SK-N-SH (cell line): ENCODE results near the gene GFPT2. TPM values are rescaled to one million over a fixed set of nuclear protein-coding genes. Genes with fewer than 3 reads are reported as not detected.

ENCODE experiments used
- CTCF ChIA-PET: fragments of 300-600, 350-600 bp; formaldehyde crosslinking; extraction: SDS; loops from one replicate; lab custom pipeline; 2021; lab: Yijun Ruan, JAX
- POLR2A ChIA-PET: fragments of 350-600 bp; sonication (Branson Sonifier 250); formaldehyde crosslinking; extraction: SDS; loops from one replicate; lab custom pipeline; 2020; ENCODE audit warnings: antibody characterized with exemption, inconsistent platforms; lab: Yijun Ruan, JAX
- DNase-seq: peaks from one replicate; pipeline ENCODE4 v3.0.0; 2012
- H2AFZ ChIP-seq: fragments of 200-600 bp; sonication (generic); 2 replicates; pipeline ENCODE4 v1.8.1; 2016; ENCODE audit warnings: antibody characterized with exemption, mild to moderate bottlenecking, low read depth
- H3F3A ChIP-seq: fragments of 200-600 bp; sonication (generic); replicated peaks from 2 replicates; pipeline ENCODE3; 2016; ENCODE audit warnings: antibody characterized with exemption, mild to moderate bottlenecking; ENCODE audit not compliant: insufficient read depth
- H3K27ac ChIP-seq, 2 experiments: fragments of 200-500 bp in 1 of 2; fragments of 200-600 bp in 1 of 2; sonication (Bioruptor generic) in 1 of 2; sonication (generic), shearing (Covaris generic) in 1 of 2; 2 replicates each; pipeline versions ENCODE4 v1.5.1 to v1.6.1; 2014 to 2016; ENCODE audit warnings: low read depth in 2 of 2, inconsistent platforms in 1 of 2, low read length in 1 of 2, mild to moderate bottlenecking in 1 of 2, mixed read lengths in 1 of 2
- H3K27me3 ChIP-seq: fragments of 200-600 bp; sonication (generic), shearing (Covaris generic); 2 replicates; pipeline ENCODE4 v1.6.1; 2016; ENCODE audit warnings: mixed run types; ENCODE audit not compliant: insufficient read depth
- H3K36me3 ChIP-seq, 2 experiments: fragments of 200-500 bp in 1 of 2; fragments of 200-600 bp in 1 of 2; sonication (Bioruptor generic) in 1 of 2; sonication (generic) in 1 of 2; replicated peaks in 1 of 2; 2 replicates each; pipeline versions ENCODE3 to v1.5.1; 2014 to 2016; ENCODE audit warnings: low read length in 1 of 2, mild to moderate bottlenecking in 1 of 2; ENCODE audit not compliant: insufficient read depth in 2 of 2, control insufficient read depth in 1 of 2
- H3K4me1 ChIP-seq, 2 experiments: fragments of 200-500 bp in 1 of 2; fragments of 200-600 bp in 1 of 2; sonication (Bioruptor generic) in 1 of 2; sonication (generic), shearing (Covaris generic) in 1 of 2; 2 replicates each; pipeline versions ENCODE4 v1.5.1 to v1.6.1; 2014 to 2016; ENCODE audit warnings: low read depth in 1 of 2, low read length in 1 of 2, mixed run types in 1 of 2; ENCODE audit not compliant: insufficient read depth in 2 of 2, control insufficient read depth in 1 of 2
- H3K4me2 ChIP-seq: fragments of 200-600 bp; sonication (generic), shearing (Covaris generic); 2 replicates; pipeline ENCODE4 v1.6.1; 2017; ENCODE audit warnings: mixed run types
- H3K4me3 ChIP-seq, 2 experiments: fragments of 200-500 bp in 1 of 2; fragments of 200-600 bp in 1 of 2; sonication (Bioruptor generic) in 1 of 2; sonication (generic), shearing (Covaris generic) in 1 of 2; 2 replicates each; pipeline versions ENCODE4 v1.5.1 to v1.8.1; 2014 to 2016; ENCODE audit warnings: low read depth in 2 of 2, inconsistent platforms in 1 of 2, low read length in 1 of 2, mild to moderate bottlenecking in 1 of 2, mixed read lengths in 1 of 2, moderate library complexity in 1 of 2
- H3K79me2 ChIP-seq: fragments of 200-600 bp; sonication (generic); 2 replicates; pipeline ENCODE4 v1.8.1; 2017; ENCODE audit warnings: mild to moderate bottlenecking; ENCODE audit not compliant: insufficient read depth
- H3K9ac ChIP-seq: fragments of 200-600 bp; sonication (generic); 2 replicates; pipeline ENCODE4 v1.6.1; 2017; ENCODE audit warnings: mixed run types
- H3K9me2 ChIP-seq: fragments of 200-600 bp; sonication (generic); 2 replicates; pipeline ENCODE4 v1.6.1; 2017; ENCODE audit warnings: mixed run types
- H3K9me3 ChIP-seq: fragments of 200-600 bp; sonication (generic); 2 replicates; pipeline ENCODE4 v1.6.1; 2017; ENCODE audit warnings: mixed run types, mild to moderate bottlenecking, moderate library complexity
- H4K20me1 ChIP-seq: fragments of 200-600 bp; sonication (generic); 2 replicates; pipeline ENCODE4 v1.6.1; 2017; ENCODE audit warnings: mild to moderate bottlenecking, mixed run types; ENCODE audit not compliant: insufficient read depth
- EP300 ChIP-seq, 2 experiments: IDR thresholded peaks; 2 replicates each; pipeline versions ENCODE4 v1.4.0 to v1.6.1; 2012; ENCODE audit warnings: borderline replicate concordance in 1 of 2, low read depth in 1 of 2, low read length in 1 of 2
- EZH2phosphoT487 ChIP-seq: fragments of 200-600 bp; sonication (generic); IDR thresholded peaks from 2 replicates; pipeline ENCODE4 v1.6.1; 2017; ENCODE audit warnings: low read depth, mixed run types, mild to moderate bottlenecking, antibody characterized with exemption, moderate library complexity, borderline replicate concordance
- FOSL2 ChIP-seq: IDR thresholded peaks from 2 replicates; pipeline ENCODE4 v1.4.0; 2012; ENCODE audit warnings: low read depth, mild to moderate bottlenecking, moderate library complexity, borderline replicate concordance
- FOXJ3 ChIP-seq: sonication (generic); formaldehyde crosslinking; IDR thresholded peaks from 2 replicates; pipeline ENCODE4 v1.5.1; 2020; ENCODE audit warnings: mild to moderate bottlenecking, missing genetic modification reagents
- JUND ChIP-seq: IDR thresholded peaks from 2 replicates; pipeline ENCODE4 v1.4.0; 2012
- NFIC ChIP-seq: IDR thresholded peaks from 2 replicates; pipeline ENCODE4 v1.4.0; 2012; ENCODE audit warnings: borderline replicate concordance
- NRF1 ChIP-seq: IDR thresholded peaks from 2 replicates; pipeline ENCODE4 v1.6.1; 2012; ENCODE audit warnings: low read depth, mild to moderate bottlenecking, low read length
- RCOR1 ChIP-seq: fragments of 150-350 bp; IDR thresholded peaks from 2 replicates; pipeline ENCODE4 v1.6.1; 2017; ENCODE audit warnings: antibody characterized with exemption, low read length
- RFX5 ChIP-seq: IDR thresholded peaks from 2 replicates; pipeline ENCODE4 v1.6.1; 2012; ENCODE audit warnings: mild to moderate bottlenecking, improper control_type of control experiment, low read length
- SMC3 ChIP-seq: IDR thresholded peaks from 2 replicates; pipeline ENCODE4 v1.6.1; 2012; ENCODE audit warnings: low read depth, low read length, improper control_type of control experiment
- TCF12 ChIP-seq: IDR thresholded peaks from 2 replicates; pipeline ENCODE4 v1.4.0; 2012
- USF2 ChIP-seq: fragments of 150-350 bp; IDR thresholded peaks from 2 replicates; pipeline ENCODE4 v1.6.1; 2017; ENCODE audit warnings: antibody characterized with exemption, low read length, low read depth, borderline replicate concordance
- WGBS: methylation state at CpG from one replicate; pipeline ENCODE4 v1.1.6; 2017; ENCODE audit warnings: low lambda C conversion rate; 5-methylcytosine and 5-hydroxymethylcytosine counted together
- polyA plus RNA-seq, 3 experiments: library from polyadenylated mRNA; depleted of rRNA; stranded (reverse); fragments of >200 nt; gene quantifications; 2 replicates each; pipeline ENCODE4 v1.2.3, GENCODE V29; 2012
- TF ChIP-seq, protein P1 (sequence below): IDR thresholded peaks from 2 replicates; pipeline ENCODE4; 2012

Gene GFPT2
- polyA plus RNA-seq, 1 of the 3 experiments (the other 2 are of a cell fraction): 8.1 TPM

DNA sequence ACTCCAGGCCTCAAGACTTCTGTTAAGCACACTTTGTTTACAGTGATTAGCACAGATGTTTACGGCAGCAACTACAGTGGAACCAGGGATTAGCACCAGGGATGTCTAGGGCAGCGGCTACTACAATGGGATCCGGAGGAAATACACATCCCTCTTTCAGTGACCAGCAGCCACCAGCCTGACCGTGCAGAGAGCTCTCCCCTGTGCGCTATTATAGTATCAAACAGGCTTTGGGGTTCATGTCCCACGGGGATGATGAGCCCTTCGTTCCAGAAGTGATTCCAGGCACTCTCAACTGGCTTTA, 21.5 kb downstream of the GFPT2 start (continued):
- TF ChIP-seq USF2: no peak
- no peak for TF ChIP-seq RFX5

DNA sequence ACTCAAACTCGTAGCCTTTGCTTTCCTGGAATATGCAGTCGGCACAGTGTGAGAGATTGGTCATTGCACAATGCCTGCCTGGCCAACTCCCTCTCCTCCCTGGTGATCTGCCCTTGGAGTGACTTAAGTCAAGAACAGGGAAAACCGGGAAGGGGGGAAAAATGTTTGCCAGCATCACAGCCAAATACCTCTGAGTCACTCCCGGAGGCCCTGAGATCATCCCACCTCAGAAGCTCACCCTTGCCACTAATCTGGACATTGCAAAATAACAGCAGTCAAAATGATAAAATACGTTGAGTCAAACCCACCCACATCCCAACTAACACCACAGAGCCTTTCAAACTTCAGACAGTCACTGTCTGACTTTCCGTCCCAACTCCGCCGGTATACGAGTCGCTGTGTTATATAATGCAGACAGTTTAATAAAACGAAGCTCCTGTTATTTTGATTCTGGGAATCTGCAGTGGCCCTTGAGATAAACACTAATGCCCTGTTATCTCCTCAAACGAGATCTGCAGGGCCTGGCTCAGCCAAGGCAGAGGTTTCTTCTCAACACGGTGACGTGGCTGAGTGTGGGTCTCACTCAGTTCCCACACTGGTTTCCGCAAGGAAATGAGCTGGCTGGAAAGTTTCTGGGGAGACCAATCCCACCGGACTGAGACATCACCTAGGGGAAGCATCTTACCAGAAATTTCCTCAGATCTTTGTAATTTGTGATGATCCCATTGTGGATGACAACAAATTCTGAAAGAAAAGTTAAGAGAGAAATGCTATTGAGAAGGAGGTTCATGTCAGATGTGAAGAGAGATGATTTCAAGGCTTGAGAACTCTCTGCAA, 22.1 kb downstream of the GFPT2 start:
- H3K9me3 ChIP-seq: no peaks in the 10 kb centered on the region
- H3K9ac ChIP-seq: peak overlapping the region; percentile 29; the same call in 1 of the 2 replicates
- peaks cover 23% of the 10 kb centered on the region for H3F3A ChIP-seq
- H3K27me3 ChIP-seq: no peaks in the 10 kb centered on the region
- no peaks in the 10 kb centered on the region for H4K20me1 ChIP-seq
- ChIA-PET POLR2A (no interaction called here), CTCF (interaction anchor here (1.0 to 11.1 kb wide), 4 partner anchors 16 to 204 kb away, joined by 3 to 171 read pairs (median 45); partner anchors contain the start of gene MAPK9)
- H3K9me2 ChIP-seq: no peaks in the 10 kb centered on the region
- no peak for DNase-seq
- no peaks in the 10 kb centered on the region for H3K36me3 ChIP-seq
- TF ChIP-seq TCF12: peak; percentile 15; the same call in 1 of the 2 replicates
- TF ChIP-seq NRF1: no peak
- no peak for TF ChIP-seq RCOR1
- peak; percentile 39; the same call in 1 of the 2 replicates for TF ChIP-seq FOSL2
- 0 out of 4 replicates have a peak, but pooled peaks of 1 of the 2 experiments have one; percentile 5 for TF ChIP-seq EP300 (IDR thresholded peaks at IDR 0.05; ENCODE audit: borderline replicate concordance in 1 of 2, low read depth in 1 of 2, low read length in 1 of 2)
- TF ChIP-seq SMC3: no peak
- no peak for TF ChIP-seq FOXJ3 (CRISPR knock-in tag)
- TF ChIP-seq NFIC: peak; percentile 56; the same call in 1 of the 2 replicates
- no peak for TF ChIP-seq EZH2phosphoT487
- TF ChIP-seq, protein P1, sequence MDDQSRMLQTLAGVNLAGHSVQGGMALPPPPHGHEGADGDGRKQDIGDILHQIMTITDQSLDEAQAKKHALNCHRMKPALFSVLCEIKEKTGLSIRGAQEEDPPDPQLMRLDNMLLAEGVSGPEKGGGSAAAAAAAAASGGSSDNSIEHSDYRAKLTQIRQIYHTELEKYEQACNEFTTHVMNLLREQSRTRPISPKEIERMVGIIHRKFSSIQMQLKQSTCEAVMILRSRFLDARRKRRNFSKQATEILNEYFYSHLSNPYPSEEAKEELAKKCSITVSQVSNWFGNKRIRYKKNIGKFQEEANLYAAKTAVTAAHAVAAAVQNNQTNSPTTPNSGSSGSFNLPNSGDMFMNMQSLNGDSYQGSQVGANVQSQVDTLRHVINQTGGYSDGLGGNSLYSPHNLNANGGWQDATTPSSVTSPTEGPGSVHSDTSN: peak; percentile 45
- peak; percentile 28; the same call in 1 of the 2 replicates for TF ChIP-seq JUND
- H3K4me2 ChIP-seq: peak overlapping the region; percentile 25
- H3K4me3 ChIP-seq: no peak overlapping the region
- H2AFZ ChIP-seq: peak overlapping the region; percentile 60
- WGBS: 25% methylated on average over 16 of the region's 16 CpGs
- no peaks in the 10 kb centered on the region for H3K79me2 ChIP-seq
- H3K4me1 ChIP-seq: peaks cover 6 to 12% of the 10 kb centered on the region in 2 experiments; a peak in 2 of 4 replicates
- H3K27ac ChIP-seq: peak overlapping the region in 1 of 2 experiments; percentile 76; a peak in 2 of 4 replicates
